Fibroblast of pulmonary artery (primary cell): Measurements from ENCODE around the gene CHMP6.

Source experiments
- DNase-seq: peaks from one replicate; pipeline ENCODE4 v3.0.0-alpha.2; 2010; ENCODE audit warnings: low read depth
- H3K4me3 ChIP-seq: replicated peaks from 2 replicates; pipeline ENCODE4 v1.5.1; 2011; ENCODE audit warnings: low read depth, mild to moderate bottlenecking, control low read depth, low read length, moderate library complexity
- CTCF ChIP-seq: IDR thresholded peaks from 2 replicates; pipeline ENCODE4 v1.5.1; 2011; ENCODE audit warnings: mild to moderate bottlenecking, control low read depth, low read length, inconsistent platforms; ENCODE audit errors: missing control alignments

CHMP6 gene

DNA sequence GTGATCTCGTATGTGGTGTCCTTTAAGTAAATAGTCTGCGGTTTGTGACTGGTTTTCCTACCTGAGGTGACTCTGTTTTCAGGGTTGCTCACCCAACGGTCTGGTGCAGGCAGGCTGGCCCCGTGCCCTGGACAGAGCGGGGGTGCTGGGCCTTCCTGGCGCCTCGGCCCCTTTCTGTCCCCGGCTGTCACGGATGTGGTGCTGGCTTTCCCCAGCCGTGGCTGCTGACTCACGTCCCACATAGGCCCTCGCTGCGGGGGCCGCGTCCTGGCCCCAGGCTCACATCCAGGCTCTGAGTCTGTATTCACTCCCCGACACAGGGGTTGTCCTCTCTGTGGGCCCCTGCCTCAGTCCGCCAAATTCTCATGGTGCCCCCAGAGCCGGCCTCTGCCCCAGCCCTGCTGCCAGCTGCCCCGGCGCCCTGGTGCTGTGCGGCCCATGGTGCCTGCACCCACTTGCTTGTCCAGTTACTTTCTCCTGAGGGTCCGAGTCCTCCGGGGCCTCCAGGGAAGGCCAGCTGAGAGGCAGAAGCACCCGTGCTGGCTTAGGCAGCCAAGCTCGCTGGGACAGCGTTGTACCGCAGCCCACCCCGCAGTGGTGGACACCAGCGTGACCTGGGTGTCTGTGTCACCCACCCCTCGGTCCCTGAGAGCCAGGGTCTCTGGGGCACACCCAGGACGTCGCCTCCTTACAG is 5.9 kb downstream of the CHMP6 start:
- TF ChIP-seq CTCF = no peak
- DNase-seq = no peak
- H3K4me3 ChIP-seq = no peak overlapping the region

GRCh38 chr17:80998118-80998747 is 6.6 kb downstream of the CHMP6 start:
- DNase-seq = no peak
- no peak overlapping the region for H3K4me3 ChIP-seq
- TF ChIP-seq CTCF = no peak

GRCh38 chr17:80998748-80999535 is 7.3 kb downstream of the CHMP6 start:
- no peak for DNase-seq
- no peak overlapping the region for H3K4me3 ChIP-seq
- no peak for TF ChIP-seq CTCF

DNA sequence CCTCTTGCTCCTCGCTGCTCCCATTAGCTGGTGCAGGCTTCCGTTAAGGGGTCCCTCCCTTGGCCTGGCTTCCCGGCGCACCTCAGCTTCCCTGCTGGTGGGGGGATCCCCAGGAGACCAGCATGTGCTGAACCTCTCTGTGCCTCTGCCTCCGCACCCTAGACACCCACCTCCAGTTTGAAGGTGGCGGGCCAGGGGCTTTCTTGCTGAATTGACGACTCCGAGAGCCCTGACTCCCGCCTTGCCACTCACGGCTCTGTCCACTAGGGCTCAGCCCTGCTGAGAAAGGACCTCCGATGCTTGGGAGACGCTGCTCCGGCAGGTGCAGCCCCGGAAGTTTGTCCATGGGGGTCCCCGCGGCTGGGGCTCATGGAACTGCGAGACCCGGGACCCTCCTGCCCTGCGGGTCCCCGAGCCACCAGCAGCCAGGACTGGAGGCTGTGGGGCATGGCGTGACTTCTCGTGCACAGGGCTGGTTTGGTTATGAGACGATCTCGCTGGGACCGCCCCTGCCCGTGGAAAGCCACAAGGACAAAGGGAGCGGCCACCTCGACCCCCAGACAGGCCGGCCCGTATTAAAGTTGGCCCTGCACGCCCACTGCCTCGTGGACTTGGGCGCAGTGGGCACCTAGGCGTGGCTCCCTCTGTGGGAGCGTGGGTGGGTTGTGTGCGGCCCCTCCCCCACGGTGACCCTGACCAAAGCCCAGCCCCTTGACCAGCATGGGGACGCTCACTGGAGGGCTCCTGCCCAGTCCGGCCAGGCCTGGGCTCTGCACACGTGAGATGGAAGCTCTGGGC is 8.1 kb downstream of the CHMP6 start:
- H3K4me3 ChIP-seq = no peak overlapping the region
- no peak for TF ChIP-seq CTCF
- no peak for DNase-seq

DNA sequence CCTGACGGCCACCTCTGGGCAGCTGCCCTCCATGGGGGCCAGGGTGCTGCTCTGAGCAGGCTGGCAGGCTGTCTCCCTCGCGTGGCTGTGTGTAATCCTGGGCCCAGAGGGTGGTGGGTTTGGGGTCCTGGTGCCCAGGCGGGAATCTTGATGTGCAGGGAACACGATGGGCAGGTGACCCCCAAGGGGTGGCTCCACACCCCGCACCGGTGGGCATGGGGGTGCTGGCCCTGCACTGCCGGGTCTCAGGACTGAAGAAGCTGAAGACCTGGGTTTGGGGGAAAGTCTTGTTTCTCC is 8.6 kb downstream of the CHMP6 start:
- H3K4me3 ChIP-seq = no peak overlapping the region
- no peak for TF ChIP-seq CTCF
- DNase-seq = no peak

- no peak overlapping the region for H3K4me3 ChIP-seq
- TF ChIP-seq CTCF = no peak
- no peak for DNase-seq
Measured at GRCh38 chr17:81000631-81001357, 9.2 kb downstream of the CHMP6 start.
